NOMO-1 treated with dmso at 0.1 percent for 144 hours (cell line): ENCODE data around the gene BMX.

Experiments
- DNase-seq: peaks from one replicate; lab custom pipeline; 2025; ENCODE audit not compliant: unreplicated experiment; lab: John Stamatoyannopoulos, UW

Gene BMX

GRCh38 chrX:15567886-15568616 lies 67.4 kb downstream of the BMX start:
- no peak for DNase-seq

DNA sequence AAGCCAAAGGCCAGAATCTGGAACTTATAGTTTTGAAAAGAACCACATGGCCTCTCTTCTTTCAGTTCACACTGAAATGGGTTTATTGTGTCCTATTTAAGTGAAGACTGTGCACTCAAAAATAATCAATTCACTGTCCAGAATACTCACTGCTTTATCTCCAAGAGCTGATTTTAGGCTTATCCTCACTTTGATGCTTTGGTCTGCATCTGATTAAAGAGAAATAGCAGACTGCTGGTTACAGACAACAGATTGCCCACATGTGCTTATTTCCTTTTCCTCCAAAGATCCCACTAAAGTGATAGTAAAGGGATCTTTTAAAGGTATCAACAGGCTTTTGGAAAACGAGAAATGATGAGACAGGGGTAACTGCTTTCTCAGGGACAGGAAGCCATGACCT lies 69.5 kb downstream of the BMX start:
- no peak for DNase-seq

GRCh38 chrX:15574017-15574416 lies 73.4 kb downstream of the BMX start:
- DNase-seq: no peak

DNA sequence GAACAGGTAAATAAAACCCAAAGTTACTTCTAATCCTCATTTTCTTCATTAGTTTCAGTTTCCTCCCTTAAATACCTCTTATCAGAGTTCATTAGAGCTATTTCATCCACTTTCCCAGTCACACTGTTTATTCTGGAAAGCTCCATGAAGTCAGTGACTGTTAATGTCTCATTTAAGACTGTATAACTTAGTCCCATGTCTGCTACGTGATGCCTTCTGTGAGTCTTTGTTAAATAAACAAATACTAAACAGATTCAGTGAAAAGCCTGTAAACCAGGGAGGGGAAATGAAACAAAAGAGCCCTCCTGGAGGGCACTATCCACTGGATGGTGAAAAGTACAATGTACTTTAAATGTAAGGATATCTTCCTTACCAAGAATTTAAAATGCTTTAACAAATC lies 75.4 kb downstream of the BMX start:
- DNase-seq: no peak

- DNase-seq: no peak
These were observed 79.5 kb downstream of the BMX start for GRCh38 chrX:15579778-15580747.

GRCh38 chrX:15594371-15594770 lies 93.8 kb downstream of the BMX start:
- DNase-seq: no peak

GRCh38 chrX:15598026-15598425 lies 97.4 kb downstream of the BMX start:
- no peak for DNase-seq

DNA sequence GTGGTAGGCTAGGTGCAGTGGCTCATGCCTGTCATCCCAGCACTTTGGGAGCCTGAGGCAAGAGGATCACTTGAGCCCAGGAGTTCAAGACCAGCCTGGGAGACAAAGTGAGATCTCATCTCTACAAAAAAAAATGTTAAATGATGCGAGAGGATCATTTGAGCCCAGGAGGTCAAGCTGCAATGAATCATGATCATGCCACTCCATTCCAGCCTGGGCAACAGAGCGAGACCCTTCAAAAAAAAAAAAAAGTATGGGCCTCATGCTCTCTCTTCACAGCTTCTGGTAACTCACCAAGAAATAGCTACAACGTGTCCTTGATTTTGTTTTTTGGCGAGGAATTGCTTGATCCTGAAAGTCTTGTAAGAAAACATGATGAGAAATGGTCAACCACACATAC lies 98.9 kb downstream of the BMX start:
- no peak for DNase-seq

- no peak for DNase-seq
These were observed 99.4 kb downstream of the BMX start for GRCh38 chrX:15600049-15600448.

- no peak for DNase-seq
These were observed 100.1 kb downstream of the BMX start, which contains the start of gene ACE2 for GRCh38 chrX:15600745-15601144. TSS of gene ACE2 (minus strand) at chrX:15600960. CDS start at chrX:15600911, 49 bp downstream.

GRCh38 chrX:15601932-15602331 lies 101.3 kb downstream of the BMX start:
- no peak for DNase-seq

DNA sequence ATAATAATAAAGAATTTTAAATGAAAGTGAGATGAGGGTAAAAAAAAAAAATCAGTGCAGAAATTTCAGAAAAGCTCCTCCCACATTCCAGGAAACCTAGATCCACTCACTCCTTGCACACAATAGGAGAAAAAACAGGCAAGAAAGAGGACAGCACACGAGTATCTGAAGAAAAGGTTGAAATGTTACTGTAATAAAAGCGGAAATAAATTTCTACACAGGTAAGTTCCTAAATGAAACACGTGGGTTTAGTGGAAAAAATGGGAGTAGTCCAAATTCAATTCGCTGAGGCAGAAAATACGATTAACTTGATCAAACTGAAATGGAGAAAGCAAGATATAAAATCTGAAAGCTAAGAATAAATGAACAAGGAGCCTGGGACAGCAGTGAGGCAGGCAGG lies 102.2 kb downstream of the BMX start:
- DNase-seq: no peak

- DNase-seq: no peak
These were observed 104.6 kb downstream of the BMX start for GRCh38 chrX:15605226-15605625.
